Immature natural killer cell (primary cell): Measurements from ENCODE around the gene PCDHGA11. TPM values are rescaled to one million over a fixed set of nuclear protein-coding genes. Genes with fewer than 3 reads are reported as not detected.
"Not testable (repeated sequence)": the region's sequence is repeated elsewhere in the genome, so short reads cannot be mapped to it uniquely, and the experiment has no call there.

ENCODE experiments used
- DNase-seq, 3 donors: peaks; one replicate each; pipeline ENCODE4 v3.0.0; 2022; ENCODE audit warnings: mixed read lengths in 1 of 3
- H3K27ac Mint-ChIP-seq, 6 donors: one replicate each; pipeline ENCODE4 v1.8.0; 2020; ENCODE audit warnings: mixed read lengths in 6 of 6, mild to moderate bottlenecking in 5 of 6, inconsistent platforms in 4 of 6, moderate library complexity in 3 of 6
- H3K27me3 Mint-ChIP-seq, 3 donors: one replicate each; pipeline ENCODE4 v1.8.0; 2020 to 2021; ENCODE audit warnings: low read depth in 3 of 3, mild to moderate bottlenecking in 3 of 3, mixed read lengths in 3 of 3, moderate library complexity in 3 of 3, inconsistent platforms in 1 of 3
- H3K36me3 Mint-ChIP-seq, 3 donors: one replicate each; pipeline ENCODE4 v1.8.0; 2020; ENCODE audit warnings: mixed read lengths in 3 of 3, inconsistent platforms in 2 of 3, mild to moderate bottlenecking in 2 of 3
- H3K4me1 Mint-ChIP-seq, 2 donors: one replicate each; pipeline ENCODE4 v1.8.0; 2020; ENCODE audit warnings: inconsistent platforms in 2 of 2, mild to moderate bottlenecking in 2 of 2, mixed read lengths in 2 of 2, moderate library complexity in 1 of 2
- H3K4me3 Mint-ChIP-seq, 5 donors: one replicate each; pipeline ENCODE4 v1.8.0; 2020; ENCODE audit warnings: mild to moderate bottlenecking in 5 of 5, mixed read lengths in 5 of 5, inconsistent platforms in 3 of 5, moderate library complexity in 3 of 5
- H3K9me3 Mint-ChIP-seq, 6 donors: one replicate each; pipeline ENCODE4 v1.8.0; 2020; ENCODE audit warnings: mild to moderate bottlenecking in 6 of 6, mixed read lengths in 6 of 6, inconsistent platforms in 4 of 6, moderate library complexity in 3 of 6
- polyA plus RNA-seq, 3 donors: library from polyadenylated mRNA; unstranded; fragments of 300-500 nt; fragmentation: Illumina TruSeq; gene quantifications; one replicate each; pipeline ENCODE4 v1.2.3, GENCODE V29; 2021

PCDHGA11 gene
- polyA plus RNA-seq, 3 donors from 2014 or later: 0.11 TPM; not detected in 2

- peak within 1 kb of the TSS; percentile 72 to 89 (median 78) for H3K4me3 Mint-ChIP-seq
- peak within 1 kb of the TSS in 3 of 6 donors; percentile 32 to 63 (median 57) for H3K27ac Mint-ChIP-seq
- peaks cover 32 to 49% (median 36%) of the 10 kb centered on the region in 3 donors for H3K27me3 Mint-ChIP-seq
- H3K9me3 Mint-ChIP-seq: peaks cover 12 to 40% (median 27%) of the 10 kb centered on the region in 6 donors
- peaks cover 5 to 14% (median 11%) of the 10 kb centered on the region in 3 donors for H3K36me3 Mint-ChIP-seq
- DNase-seq: peak in 2 of 3 donors; percentile 22 to 42
- H3K4me1 Mint-ChIP-seq: peaks cover 19 to 22% of the 10 kb centered on the region in 2 donors
Measured at GRCh38 chr5:141430332-141431113, 9.7 kb downstream of the PCDHGA11 start, which contains the start of gene PCDHGA12. PCDHGA12 (plus strand) TSS chr5:141430507; CDS start chr5:141430760, 253 bp downstream.

GRCh38 chr5:141431286-141431685 is 10.4 kb downstream of the PCDHGA11 start:
- Mint-ChIP-seq H3K27me3 (peaks cover 32 to 45% (median 36%) of the 10 kb centered on the region in 3 donors), H3K9me3 (peaks cover 12 to 40% (median 27%) of the 10 kb centered on the region in 6 donors), H3K36me3 (peaks cover 5 to 14% (median 11%) of the 10 kb centered on the region in 3 donors), H3K27ac (peak overlapping the region in 1 of 6 donors; percentile 57), H3K4me3 (peak overlapping the region; percentile 72 to 89 (median 78)), H3K4me1 (peaks cover 19 to 22% of the 10 kb centered on the region in 2 donors)
- DNase-seq: peak in 1 of 3 donors; percentile 12

- H3K27ac Mint-ChIP-seq, DNase-seq: not testable (repeated sequence)
- H3K36me3 Mint-ChIP-seq: peaks cover 5 to 14% (median 11%) of the 10 kb centered on the region in 3 donors
- H3K4me1 Mint-ChIP-seq: peaks cover 19 to 22% of the 10 kb centered on the region in 2 donors
- peaks cover 12 to 34% (median 27%) of the 10 kb centered on the region in 6 donors for H3K9me3 Mint-ChIP-seq
- H3K27me3 Mint-ChIP-seq: peaks cover 28 to 38% (median 36%) of the 10 kb centered on the region in 3 donors
- H3K4me3 Mint-ChIP-seq: peak overlapping the region in 4 of 5 donors; percentile 48 to 84 (median 66)
Measured at GRCh38 chr5:141432308-141432707, 11.5 kb downstream of the PCDHGA11 start.

- not testable (repeated sequence) for DNase-seq, H3K27ac Mint-ChIP-seq, H3K4me3 Mint-ChIP-seq
- Mint-ChIP-seq H3K9me3 (peaks cover 12 to 34% (median 27%) of the 10 kb centered on the region in 6 donors), H3K27me3 (peaks cover 28 to 39% (median 37%) of the 10 kb centered on the region in 3 donors), H3K4me1 (peaks cover 19 to 22% of the 10 kb centered on the region in 2 donors), H3K36me3 (peaks cover 5 to 14% (median 11%) of the 10 kb centered on the region in 3 donors)
Measured at GRCh38 chr5:141432726-141433125, 11.9 kb downstream of the PCDHGA11 start.

DNA sequence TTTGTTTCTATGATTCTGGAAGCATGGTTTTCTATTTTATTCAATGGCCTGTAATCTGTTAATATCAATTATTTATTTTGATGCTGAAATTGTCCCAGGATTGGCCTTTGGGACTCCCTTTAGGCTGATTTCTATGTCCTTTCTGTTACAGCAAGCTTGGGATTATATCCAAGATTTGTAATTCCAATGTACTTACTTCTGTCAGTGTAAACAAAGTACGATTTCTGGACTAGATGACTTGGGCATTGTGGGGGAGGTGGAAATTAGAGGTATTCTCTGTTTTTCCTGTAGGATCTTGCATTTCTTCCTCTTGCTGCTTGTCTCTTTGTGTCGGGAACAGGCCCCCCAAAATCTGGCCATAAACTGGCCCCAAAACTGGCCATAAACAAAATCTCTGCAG is 13.2 kb downstream of the PCDHGA11 start:
- Mint-ChIP-seq H3K27me3 (peaks cover 23 to 39% (median 36%) of the 10 kb centered on the region in 3 donors), H3K9me3 (peaks cover 12 to 33% (median 23%) of the 10 kb centered on the region in 6 donors), H3K4me1 (peaks cover 19 to 22% of the 10 kb centered on the region in 2 donors), H3K36me3 (peaks cover 0 to 11% (median 8%) of the 10 kb centered on the region in 3 donors), H3K27ac (no peak overlapping the region), H3K4me3 (no peak overlapping the region)
- DNase-seq: no peak

GRCh38 chr5:141437221-141437620 is 16.4 kb downstream of the PCDHGA11 start:
- no peak for DNase-seq
- H3K27ac Mint-ChIP-seq: no peak overlapping the region
- peaks cover under 1 to 1% of the 10 kb centered on the region in 2 donors for H3K4me1 Mint-ChIP-seq
- peaks cover 0 to 3% (median 0%) of the 10 kb centered on the region in 3 donors for H3K36me3 Mint-ChIP-seq
- H3K9me3 Mint-ChIP-seq: peaks cover 2 to 12% (median 6%) of the 10 kb centered on the region in 6 donors
- H3K4me3 Mint-ChIP-seq: no peak overlapping the region
- peaks cover 4 to 19% (median 18%) of the 10 kb centered on the region in 3 donors for H3K27me3 Mint-ChIP-seq

DNA sequence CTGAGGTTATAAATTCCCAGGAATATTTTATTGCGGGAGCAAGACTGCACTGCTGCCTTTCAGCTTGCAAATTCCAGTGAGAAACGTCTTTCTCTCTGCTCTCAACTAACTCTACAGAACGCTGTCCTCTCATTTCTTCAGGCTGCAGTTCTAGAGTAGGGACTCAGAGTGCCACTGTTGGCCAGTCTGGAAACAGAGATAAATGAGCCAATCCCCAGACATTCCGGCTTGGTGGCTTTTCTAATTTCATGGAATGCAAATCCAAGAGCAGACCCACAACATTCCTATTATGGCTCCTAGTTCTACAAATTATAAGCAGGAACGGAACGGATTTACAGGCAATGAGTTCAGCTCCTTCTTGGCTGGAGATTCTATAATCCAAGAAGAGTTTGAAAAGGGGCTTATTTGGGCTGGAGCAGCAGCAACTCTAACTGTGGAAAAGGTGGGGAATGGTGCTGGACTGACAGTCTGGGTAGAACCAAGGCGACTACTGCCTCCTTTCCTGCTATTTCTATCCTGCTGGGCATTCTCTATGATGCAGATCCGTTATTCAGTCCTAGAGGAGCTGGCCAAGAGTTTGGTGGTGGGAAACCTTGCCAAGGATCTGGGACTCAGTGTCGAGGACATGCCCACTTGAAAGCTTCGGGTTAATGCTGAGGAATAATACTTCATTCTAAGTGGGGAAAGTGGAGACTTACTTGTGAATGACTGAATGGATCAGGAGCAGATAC is 18.7 kb downstream of the PCDHGA11 start:
- peaks cover 0 to under 1% (median 0%) of the 10 kb centered on the region in 6 donors for H3K9me3 Mint-ChIP-seq
- H3K36me3 Mint-ChIP-seq: no peaks in the 10 kb centered on the region
- no peak overlapping the region for H3K4me3 Mint-ChIP-seq
- H3K4me1 Mint-ChIP-seq: no peaks in the 10 kb centered on the region
- DNase-seq: no peak
- no peak overlapping the region for H3K27ac Mint-ChIP-seq
- peaks cover 0 to 9% (median 6%) of the 10 kb centered on the region in 3 donors for H3K27me3 Mint-ChIP-seq

GRCh38 chr5:141440341-141440740 is 19.5 kb downstream of the PCDHGA11 start:
- Mint-ChIP-seq H3K27me3 (peaks cover 0 to 9% (median 5%) of the 10 kb centered on the region in 3 donors), H3K9me3 (peaks cover 0 to 2% (median 0%) of the 10 kb centered on the region in 6 donors), H3K4me3 (no peak overlapping the region), H3K4me1 (no peaks in the 10 kb centered on the region), H3K27ac (no peak overlapping the region), H3K36me3 (no peaks in the 10 kb centered on the region)
- no peak for DNase-seq

- Mint-ChIP-seq H3K36me3 (no peaks in the 10 kb centered on the region), H3K27me3 (peaks cover 0 to 9% (median 6%) of the 10 kb centered on the region in 3 donors), H3K4me1 (no peaks in the 10 kb centered on the region), H3K27ac (no peak overlapping the region), H3K9me3 (peaks cover 0 to 2% (median 0%) of the 10 kb centered on the region in 6 donors), H3K4me3 (no peak overlapping the region)
- DNase-seq: no peak
Measured at GRCh38 chr5:141441571-141442170, 20.8 kb downstream of the PCDHGA11 start.

- Mint-ChIP-seq H3K4me1 (no peaks in the 10 kb centered on the region), H3K4me3 (no peak overlapping the region), H3K9me3 (no peaks in the 10 kb centered on the region), H3K36me3 (peaks cover 0 to 4% (median 0%) of the 10 kb centered on the region in 3 donors), H3K27ac (peak overlapping the region in 1 of 6 donors; percentile 24), H3K27me3 (peaks cover 0 to 6% (median 4%) of the 10 kb centered on the region in 3 donors)
- no peak for DNase-seq
Measured at GRCh38 chr5:141465351-141465750, 44.5 kb downstream of the PCDHGA11 start.
